Activated CD4-positive, alpha-beta T cell treated with anti-CD3 and anti-CD28 coated beads, Interleukin-2, amount 10 ng/mL, durations not matched to agents 24 days and 14 days (primary cell): ENCODE data around the gene ADAM23. TPM values are rescaled to one million over a fixed set of nuclear protein-coding genes. Genes with fewer than 3 reads are reported as not detected.
A peak's percentile ranks its signal among the peaks of the same experiment; 100 is the strongest.
"Not testable (repeated sequence)": the region's sequence is repeated elsewhere in the genome, so short reads cannot be mapped to it uniquely, and the experiment has no call there.

Experiments
- DNase-seq: peaks from one replicate; pipeline ENCODE4 v3.0.0; 2022
- H3K27ac Mint-ChIP-seq: one replicate; pipeline ENCODE4 v1.8.0; 2022; ENCODE audit warnings: mild to moderate bottlenecking, mixed read lengths
- H3K27me3 Mint-ChIP-seq: one replicate; pipeline ENCODE4 v1.8.0; 2022; ENCODE audit warnings: mixed read lengths
- H3K36me3 Mint-ChIP-seq: one replicate; pipeline ENCODE4 v1.8.0; 2022; ENCODE audit warnings: low read depth, mild to moderate bottlenecking, mixed read lengths
- H3K4me1 Mint-ChIP-seq: one replicate; pipeline ENCODE4 v1.8.0; 2021; ENCODE audit warnings: mixed read lengths
- H3K4me3 Mint-ChIP-seq: one replicate; pipeline ENCODE4 v1.8.0; 2022; ENCODE audit warnings: mild to moderate bottlenecking, moderate library complexity, mixed read lengths
- H3K9me3 Mint-ChIP-seq: one replicate; pipeline ENCODE4 v1.8.0; 2021; ENCODE audit warnings: mixed read lengths
- intact Hi-C: fragments of 100-400 bp; cut with micrococcal nuclease; formaldehyde crosslinking; loops from one replicate; pipeline ENCODE4 v1.15.1; 2023
- total RNA-seq: library from RNA; stranded (reverse); gene quantifications from 2 replicates; pipeline ENCODE4 v1.2.3, GENCODE V29; 2022

The ADAM23 gene
- total RNA-seq = 0.05 and 0.38 TPM in 2 replicates

- Mint-ChIP-seq H3K4me3 (peak within 1 kb of the TSS; percentile 82), H3K27me3 (peaks cover 78% of the 10 kb centered on the region), H3K9me3 (no peaks in the 10 kb centered on the region), H3K4me1 (peaks cover 9% of the 10 kb centered on the region), H3K36me3 (peaks cover 2% of the 10 kb centered on the region), H3K27ac (peak within 1 kb of the TSS; percentile 80)
- DNase-seq = peak; percentile 78
- intact Hi-C loops = loop anchor here (5.0 kb wide), 2 partner anchors 166 to 281 kb away; no protein-coding TSS in a partner anchor
These were observed at the start of gene ADAM23 for GRCh38 chr2:206442833-206443734. TSS of gene ADAM23 (plus strand) at chr2:206443532. CDS start at chr2:206443867, 335 bp downstream.

DNA sequence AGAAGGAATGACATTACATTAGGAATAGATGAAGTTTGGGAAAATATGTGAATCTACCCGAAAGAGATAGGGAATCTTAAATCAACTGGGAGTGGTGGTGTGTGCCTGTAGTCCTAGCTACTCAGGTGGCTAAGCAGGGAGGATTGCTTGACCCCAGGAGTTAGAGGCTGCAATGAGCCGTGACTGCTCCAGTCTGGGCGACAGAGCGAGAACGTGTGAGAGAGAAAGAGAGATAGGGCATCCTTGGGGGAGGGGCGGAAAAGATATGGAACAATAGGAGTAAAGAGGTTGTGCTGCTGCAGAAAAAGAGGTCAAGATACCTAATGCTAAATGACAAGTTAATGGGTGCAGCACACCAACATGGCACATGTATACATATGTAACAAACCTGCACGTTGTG, 47.1 kb upstream of the ADAM23 start:
- Mint-ChIP-seq H3K27ac (no peak overlapping the region), H3K4me1 (no peaks in the 10 kb centered on the region), H3K36me3 (no peaks in the 10 kb centered on the region), H3K4me3 (no peak overlapping the region), H3K9me3 (no peaks in the 10 kb centered on the region), H3K27me3 (no peaks in the 10 kb centered on the region)
- intact Hi-C loops = no loop called here
- DNase-seq = no peak

GRCh38 chr2:206402956-206403569, 40.3 kb upstream of the ADAM23 start:
- H3K36me3 Mint-ChIP-seq, H3K9me3 Mint-ChIP-seq, intact Hi-C loops, H3K4me3 Mint-ChIP-seq, H3K4me1 Mint-ChIP-seq, H3K27ac Mint-ChIP-seq, DNase-seq, H3K27me3 Mint-ChIP-seq: not testable (repeated sequence)

DNA sequence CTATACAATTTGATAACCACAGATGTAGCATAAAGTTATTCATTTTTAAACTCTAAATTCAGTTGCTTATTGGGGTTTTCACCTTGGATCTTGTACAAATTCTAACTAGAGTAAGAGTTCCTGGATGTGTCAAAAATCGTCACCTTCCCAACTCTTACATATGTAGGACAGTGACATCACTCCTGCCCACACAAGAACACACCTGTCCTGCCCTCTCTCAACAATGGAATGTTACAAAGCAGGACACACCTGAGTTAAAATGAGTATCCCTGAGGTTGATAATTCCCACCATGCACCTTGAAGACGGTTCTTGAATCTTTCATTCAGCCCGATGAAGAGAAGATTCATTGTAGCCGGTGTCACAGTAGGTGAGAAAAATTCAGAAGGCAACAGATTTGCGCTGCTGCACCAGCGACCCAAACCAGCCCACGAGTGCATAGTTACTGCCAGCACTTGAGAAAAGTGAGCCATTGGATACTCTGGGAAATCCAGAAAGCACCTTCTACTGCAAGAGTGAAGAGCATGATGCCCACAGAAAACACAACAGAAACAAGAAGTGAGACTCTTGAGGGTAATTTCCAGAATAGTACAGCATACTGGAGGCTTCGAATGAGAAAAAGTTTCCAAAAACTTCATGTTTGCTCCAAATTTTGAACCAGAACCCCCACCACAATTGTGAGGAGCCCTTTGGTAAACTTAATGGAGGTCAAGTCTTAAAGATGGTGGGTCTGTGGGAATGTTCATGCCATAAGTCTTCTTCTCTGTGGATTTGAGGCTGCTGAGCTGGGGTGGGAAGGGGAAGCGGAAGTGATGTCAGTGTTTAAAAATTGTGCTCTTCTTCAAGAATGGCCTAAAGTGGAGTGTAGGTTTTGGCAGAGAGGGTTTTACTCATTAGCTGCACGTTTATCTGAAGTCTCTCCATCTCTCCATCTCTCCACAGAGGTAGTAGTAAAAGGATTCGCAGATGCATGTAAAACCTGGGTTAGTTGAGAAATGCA, 34.7 kb upstream of the ADAM23 start:
- no peak overlapping the region for H3K4me3 Mint-ChIP-seq

DNA sequence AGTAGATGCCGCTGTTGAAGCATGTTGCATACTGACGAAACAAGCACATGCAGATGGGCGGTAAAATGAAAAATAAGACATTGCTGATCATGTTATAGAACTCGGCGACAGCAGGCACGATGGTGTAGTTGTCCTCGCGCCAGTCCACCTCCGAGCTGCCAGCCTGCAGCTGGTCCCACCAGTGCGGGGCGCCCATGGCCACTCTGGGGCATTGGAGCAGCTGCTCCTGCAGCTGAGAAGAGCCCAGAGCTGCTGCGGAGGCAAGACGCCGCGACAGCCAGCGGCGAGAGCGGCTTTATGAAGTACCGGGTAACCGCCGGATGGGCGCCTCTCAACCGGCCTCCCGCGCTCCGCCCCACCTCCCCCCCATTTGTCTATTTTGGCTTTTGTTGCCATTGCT, 32.6 kb upstream of the ADAM23 start:
- no peaks in the 10 kb centered on the region for H3K4me1 Mint-ChIP-seq
- H3K9me3 Mint-ChIP-seq = no peaks in the 10 kb centered on the region

More for the DNA sequence above, 34.7 kb upstream of the ADAM23 start:
- Mint-ChIP-seq H3K27ac (no peak overlapping the region), H3K27me3 (no peaks in the 10 kb centered on the region), H3K36me3 (no peaks in the 10 kb centered on the region), H3K4me1 (no peaks in the 10 kb centered on the region), H3K9me3 (peaks cover 3% of the 10 kb centered on the region)
- no peak for DNase-seq
- intact Hi-C loops = no loop called here

GRCh38 chr2:206415618-206416243, 27.6 kb upstream of the ADAM23 start:
- Mint-ChIP-seq H3K4me1 (no peaks in the 10 kb centered on the region), H3K9me3 (peaks cover 13% of the 10 kb centered on the region), H3K27ac (no peak overlapping the region), H3K4me3 (no peak overlapping the region), H3K27me3 (peaks cover 3% of the 10 kb centered on the region), H3K36me3 (no peaks in the 10 kb centered on the region)
- DNase-seq = no peak
- intact Hi-C loops = no loop called here

More for the DNA sequence above, 32.6 kb upstream of the ADAM23 start:
- no peaks in the 10 kb centered on the region for H3K36me3 Mint-ChIP-seq
- peaks cover 3% of the 10 kb centered on the region for H3K27me3 Mint-ChIP-seq
- intact Hi-C loops = no loop called here
- H3K27ac Mint-ChIP-seq = no peak overlapping the region
- DNase-seq = no peak
- H3K4me3 Mint-ChIP-seq = no peak overlapping the region

DNA sequence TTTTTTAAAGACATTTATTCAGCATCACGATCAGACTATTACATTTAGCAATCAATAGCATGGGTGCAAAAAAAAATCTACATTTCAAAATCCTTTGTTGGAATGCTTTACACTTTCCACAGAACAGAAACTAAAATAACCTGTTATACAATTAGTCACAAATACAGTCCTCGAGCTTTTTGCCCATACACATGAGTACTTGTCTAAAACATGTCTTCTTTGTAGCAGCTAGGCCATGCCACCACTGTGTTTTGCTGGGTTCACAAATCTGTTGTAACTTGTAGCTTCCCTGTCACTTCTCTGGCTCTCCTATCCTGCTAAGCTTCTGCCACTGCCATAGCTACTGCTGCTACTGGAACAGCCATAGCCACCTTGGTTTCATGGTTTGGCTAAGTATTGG, 24.4 kb upstream of the ADAM23 start:
- peaks cover 13% of the 10 kb centered on the region for H3K9me3 Mint-ChIP-seq
- peaks cover 3% of the 10 kb centered on the region for H3K27me3 Mint-ChIP-seq
- intact Hi-C loops = no loop called here
- no peak overlapping the region for H3K27ac Mint-ChIP-seq
- no peak overlapping the region for H3K4me3 Mint-ChIP-seq
- no peaks in the 10 kb centered on the region for H3K36me3 Mint-ChIP-seq
- no peaks in the 10 kb centered on the region for H3K4me1 Mint-ChIP-seq
- DNase-seq = no peak

- DNase-seq = no peak
- Mint-ChIP-seq H3K27me3 (peaks cover 2% of the 10 kb centered on the region), H3K36me3 (no peaks in the 10 kb centered on the region), H3K4me1 (no peaks in the 10 kb centered on the region), H3K27ac (no peak overlapping the region), H3K4me3 (no peak overlapping the region), H3K9me3 (peaks cover 13% of the 10 kb centered on the region)
- intact Hi-C loops = no loop called here
These were observed 22.6 kb upstream of the ADAM23 start for GRCh38 chr2:206420721-206421120.

DNA sequence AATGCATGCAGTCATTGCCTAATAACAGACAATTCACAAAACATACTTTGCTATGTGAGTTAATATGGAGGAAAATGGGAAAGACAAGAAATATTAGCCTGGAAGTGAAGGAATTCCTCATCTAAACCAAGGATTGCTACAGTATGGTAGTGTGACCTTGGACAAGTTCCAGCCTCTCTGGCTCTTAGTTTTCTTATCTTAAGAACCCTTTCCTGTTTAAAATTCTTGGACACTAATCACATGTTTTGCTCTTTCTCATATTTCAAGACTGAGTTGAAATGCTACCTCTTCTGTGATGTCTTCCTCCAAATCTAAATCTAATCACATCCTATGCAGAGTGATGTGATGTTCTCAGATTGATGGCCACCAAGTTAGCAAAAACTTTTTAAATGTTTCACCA, 20.8 kb upstream of the ADAM23 start:
- intact Hi-C loops = no loop called here
- H3K4me1 Mint-ChIP-seq = no peaks in the 10 kb centered on the region
- DNase-seq = no peak
- no peak overlapping the region for H3K4me3 Mint-ChIP-seq
- H3K9me3 Mint-ChIP-seq = peaks cover 8% of the 10 kb centered on the region
- H3K36me3 Mint-ChIP-seq = no peaks in the 10 kb centered on the region
- no peak overlapping the region for H3K27ac Mint-ChIP-seq
- peaks cover 2% of the 10 kb centered on the region for H3K27me3 Mint-ChIP-seq

DNA sequence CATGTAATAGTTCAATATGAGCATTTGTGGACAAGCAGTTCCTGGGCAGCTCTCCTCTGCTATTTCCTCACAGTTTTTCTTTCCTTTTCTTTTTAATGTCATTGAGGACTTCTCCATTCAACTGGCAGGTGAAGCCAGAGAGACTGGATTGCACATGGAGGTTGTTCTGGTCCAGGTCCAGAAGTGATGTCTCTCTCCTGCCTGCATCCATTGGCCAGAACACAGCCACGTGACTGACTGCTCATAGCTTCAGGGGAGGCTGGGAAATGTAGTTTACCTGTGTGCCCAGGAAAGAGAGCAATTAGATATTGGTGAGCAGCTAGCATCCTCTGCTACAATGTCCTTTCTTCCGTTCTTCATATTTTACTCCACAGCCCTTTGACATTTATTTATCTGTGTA, 20.2 kb upstream of the ADAM23 start:
- Mint-ChIP-seq H3K36me3 (no peaks in the 10 kb centered on the region), H3K27ac (no peak overlapping the region), H3K4me3 (no peak overlapping the region), H3K27me3 (peaks cover 2% of the 10 kb centered on the region), H3K9me3 (peaks cover 8% of the 10 kb centered on the region), H3K4me1 (no peaks in the 10 kb centered on the region)
- no peak for DNase-seq
- intact Hi-C loops = no loop called here

GRCh38 chr2:206424134-206424533, 19.2 kb upstream of the ADAM23 start:
- H3K27ac Mint-ChIP-seq = no peak overlapping the region
- intact Hi-C loops = no loop called here
- H3K9me3 Mint-ChIP-seq = no peaks in the 10 kb centered on the region
- DNase-seq = no peak
- no peaks in the 10 kb centered on the region for H3K4me1 Mint-ChIP-seq
- no peaks in the 10 kb centered on the region for H3K36me3 Mint-ChIP-seq
- peaks cover 5% of the 10 kb centered on the region for H3K27me3 Mint-ChIP-seq
- no peak overlapping the region for H3K4me3 Mint-ChIP-seq

DNA sequence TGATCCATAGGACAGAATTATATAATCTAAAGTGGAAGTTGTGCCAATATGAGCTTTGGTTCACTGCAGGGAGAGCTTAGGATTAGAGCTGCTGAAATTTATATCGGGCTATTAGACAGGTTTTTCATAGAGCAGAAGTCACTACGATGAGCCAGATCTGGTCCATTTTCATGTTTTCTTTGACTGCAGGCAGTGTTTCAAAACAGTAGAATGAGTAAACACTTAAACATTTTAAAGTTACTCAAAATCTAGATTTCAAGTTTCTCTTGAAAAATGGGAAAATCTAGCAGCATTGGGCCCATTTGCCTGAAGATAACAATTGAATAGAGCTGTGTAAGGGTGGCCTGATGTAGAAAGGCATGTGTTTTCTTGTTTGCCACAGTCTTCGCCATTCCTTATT, 14.5 kb upstream of the ADAM23 start:
- no peaks in the 10 kb centered on the region for H3K4me1 Mint-ChIP-seq
- no peaks in the 10 kb centered on the region for H3K9me3 Mint-ChIP-seq
- H3K4me3 Mint-ChIP-seq = no peak overlapping the region
- no peak overlapping the region for H3K27ac Mint-ChIP-seq
- intact Hi-C loops = no loop called here
- no peak for DNase-seq
- no peaks in the 10 kb centered on the region for H3K36me3 Mint-ChIP-seq
- peaks cover 10% of the 10 kb centered on the region for H3K27me3 Mint-ChIP-seq

GRCh38 chr2:206430452-206430851, 12.9 kb upstream of the ADAM23 start:
- Mint-ChIP-seq H3K27ac (no peak overlapping the region), H3K9me3 (no peaks in the 10 kb centered on the region), H3K4me1 (no peaks in the 10 kb centered on the region), H3K4me3 (no peak overlapping the region), H3K36me3 (no peaks in the 10 kb centered on the region), H3K27me3 (peaks cover 13% of the 10 kb centered on the region)
- DNase-seq = no peak
- intact Hi-C loops = no loop called here
